Psoas muscle (tissue), 8 donors: Measurements from ENCODE around the gene MAP4K4. TPM values are rescaled to one million over a fixed set of nuclear protein-coding genes. Genes with fewer than 3 reads are reported as not detected.

ENCODE experiments used
- ATAC-seq, 4 donors: fragments of 200-7000 bp; cut with Tn5 transposase; one replicate each; pipeline ENCODE4 v1.9.1; 2020; ENCODE audit warnings: moderate library complexity in 3 of 4, mild to moderate bottlenecking in 2 of 4
- DNase-seq, 2 donors: peaks; one replicate each; pipeline ENCODE4 v3.0.0-alpha.2; 2020
- H3K27ac ChIP-seq: fragments of 200-600 bp; one replicate; pipeline ENCODE4 v1.8.0; 2022
- H3K27me3 ChIP-seq, 3 donors: fragments of 200-600 bp in 1 of 3; one replicate each; pipeline versions ENCODE4 v1.6.1 to v1.8.0; 2013 to 2022; ENCODE audit warnings: low read length in 2 of 3, mild to moderate bottlenecking in 2 of 3, moderate library complexity in 1 of 3; ENCODE audit not compliant: insufficient read depth in 3 of 3
- H3K36me3 ChIP-seq, 2 donors: fragments of 200-600 bp in 1 of 2; one replicate each; pipeline versions ENCODE4 v1.6.1 to v1.8.0; 2013 to 2022; ENCODE audit warnings: low read depth in 1 of 2, mild to moderate bottlenecking in 1 of 2, moderate library complexity in 1 of 2; ENCODE audit not compliant: insufficient read depth in 1 of 2
- H3K4me1 ChIP-seq: fragments of 200-600 bp; one replicate; pipeline ENCODE4 v1.8.0; 2022
- H3K4me3 ChIP-seq: fragments of 200-600 bp; one replicate; pipeline ENCODE4 v1.8.0; 2022; ENCODE audit warnings: mild to moderate bottlenecking
- H3K9me3 ChIP-seq: fragments of 200-600 bp; one replicate; pipeline ENCODE4 v1.8.0; 2022
- WGBS, 3 donors: extraction: QIAGEN DNeasy Blood & Tissue Kit; methylation state at CpG; one replicate each; pipeline versions ENCODE4 v1.1.6 to v1.1.7; 2013; 5-methylcytosine and 5-hydroxymethylcytosine counted together
- intact Hi-C, 2 donors: fragments of 100-400 bp; cut with DNase I; formaldehyde crosslinking; loops; one replicate each; pipeline versions ENCODE4 v1.11.0 to v1.14.2; 2022
- polyA plus RNA-seq, 3 donors: library from polyadenylated mRNA; stranded (reverse); fragments of 200-250 nt; gene quantifications; one replicate each; pipeline ENCODE4 v1.2.3, GENCODE V29; 2013
- total RNA-seq, 4 donors: library from RNA; stranded (reverse); fragmentation: NEBNext Ultra II Directional in 2 of 4; extraction: Animal tissue kit (Norgen Biotek cat#: 25700) in 2 of 4; gene quantifications; one replicate each; pipeline versions ENCODE4 v1.2.1 to v1.2.4, GENCODE V29; 2021 to 2023
- TF ChIP-seq, protein P1 (sequence below): fragments of 200-600 bp; IDR thresholded peaks from one replicate; pipeline ENCODE4 v1.8.0; 2022; ENCODE audit warnings: antibody characterized with exemption
- donor health status: healthy with polysubstance abuse.
- donor health status: DM: no; HTN: no; CAD: no; lungs with moderate emphysema.
- donor health status: Bipolar disorder and iron deficiency.
- donor health status: healthy.
- donor health status: DM: yes; HTN: yes; CAD: no.
- donor health status: DM: no; HTN: no; CAD: no.
- donor health status: DM: no; HTN: no; CAD: no.
- donor health status: DM: yes; HTN: yes; CAD: no.

The MAP4K4 gene
- total and polyA plus RNA-seq, 7 donors: 20.1 to 99.9 (median 80.4) TPM

DNA sequence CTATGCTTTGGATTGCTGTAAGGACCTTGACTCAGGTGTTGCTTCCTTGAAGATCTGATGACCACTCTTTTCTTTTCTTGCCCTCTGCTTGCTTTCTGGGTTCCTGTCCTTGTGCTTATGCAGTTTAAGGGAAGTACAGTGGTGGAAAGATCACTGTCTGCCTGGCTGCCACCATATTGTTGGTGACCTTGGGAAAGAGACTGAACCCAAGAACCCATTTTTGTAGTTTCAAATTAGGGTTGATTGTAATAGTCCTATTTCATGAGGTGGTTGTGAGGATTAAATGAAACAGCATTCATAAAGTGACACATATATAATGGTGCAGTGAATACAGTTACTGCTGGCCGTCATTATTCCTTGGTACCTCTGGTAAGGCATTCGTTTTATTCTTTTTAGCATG, 41.1 kb downstream of the MAP4K4 start:
- no peak for DNase-seq
- intact Hi-C loops: loop anchor here in 1 of 2 donors (5.0 kb wide), 1 partner anchor 41 kb away; the partner anchor contains the start of gene MAP4K4
- TF ChIP-seq, protein P1, sequence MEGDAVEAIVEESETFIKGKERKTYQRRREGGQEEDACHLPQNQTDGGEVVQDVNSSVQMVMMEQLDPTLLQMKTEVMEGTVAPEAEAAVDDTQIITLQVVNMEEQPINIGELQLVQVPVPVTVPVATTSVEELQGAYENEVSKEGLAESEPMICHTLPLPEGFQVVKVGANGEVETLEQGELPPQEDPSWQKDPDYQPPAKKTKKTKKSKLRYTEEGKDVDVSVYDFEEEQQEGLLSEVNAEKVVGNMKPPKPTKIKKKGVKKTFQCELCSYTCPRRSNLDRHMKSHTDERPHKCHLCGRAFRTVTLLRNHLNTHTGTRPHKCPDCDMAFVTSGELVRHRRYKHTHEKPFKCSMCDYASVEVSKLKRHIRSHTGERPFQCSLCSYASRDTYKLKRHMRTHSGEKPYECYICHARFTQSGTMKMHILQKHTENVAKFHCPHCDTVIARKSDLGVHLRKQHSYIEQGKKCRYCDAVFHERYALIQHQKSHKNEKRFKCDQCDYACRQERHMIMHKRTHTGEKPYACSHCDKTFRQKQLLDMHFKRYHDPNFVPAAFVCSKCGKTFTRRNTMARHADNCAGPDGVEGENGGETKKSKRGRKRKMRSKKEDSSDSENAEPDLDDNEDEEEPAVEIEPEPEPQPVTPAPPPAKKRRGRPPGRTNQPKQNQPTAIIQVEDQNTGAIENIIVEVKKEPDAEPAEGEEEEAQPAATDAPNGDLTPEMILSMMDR: no peak
- Histone ChIP-seq H3K36me3 (no peaks in the 10 kb centered on the region), H3K4me3 (no peak overlapping the region), H3K4me1 (peaks cover 84% of the 10 kb centered on the region), H3K27ac (peak overlapping the region; percentile 85), H3K9me3 (no peaks in the 10 kb centered on the region), H3K27me3 (no peaks in the 10 kb centered on the region)
- ATAC-seq: no peak
- WGBS, 3 donors: 87 to 94% (median 90%) methylated on average over 2 of the region's 2 CpGs

DNA sequence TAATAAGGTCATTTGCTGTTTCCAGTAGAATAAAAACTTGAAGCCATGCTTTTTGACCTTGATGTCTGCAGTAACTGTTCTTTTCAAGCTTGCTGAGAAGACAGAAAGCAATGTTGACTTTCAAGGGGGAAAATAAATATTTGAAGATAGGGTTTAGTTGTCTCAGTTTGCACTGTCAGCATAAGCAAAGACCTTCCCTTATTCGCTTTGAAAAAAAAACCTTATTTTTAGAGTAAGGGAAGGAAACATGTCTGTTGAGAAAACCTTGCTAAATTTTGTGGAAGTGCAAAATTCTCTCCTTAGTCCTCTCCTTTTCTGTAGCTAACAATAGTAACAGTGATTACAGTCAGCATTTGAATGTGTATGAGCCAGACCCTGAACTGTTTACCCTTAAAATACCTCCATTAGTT, 43.1 kb downstream of the MAP4K4 start:
- H3K27ac ChIP-seq: no peak overlapping the region
- H3K36me3 ChIP-seq: no peaks in the 10 kb centered on the region
- no peaks in the 10 kb centered on the region for H3K27me3 ChIP-seq
- H3K9me3 ChIP-seq: no peaks in the 10 kb centered on the region
- intact Hi-C loops: no loop called here
- ATAC-seq (no peak), DNase-seq (no peak)
- peaks cover 74% of the 10 kb centered on the region for H3K4me1 ChIP-seq
- 74 to 93% (median 81%) methylated on average over 1 of the region's 1 CpG for WGBS, 3 donors
- no peak overlapping the region for H3K4me3 ChIP-seq
- TF ChIP-seq, protein P1: no peak

DNA sequence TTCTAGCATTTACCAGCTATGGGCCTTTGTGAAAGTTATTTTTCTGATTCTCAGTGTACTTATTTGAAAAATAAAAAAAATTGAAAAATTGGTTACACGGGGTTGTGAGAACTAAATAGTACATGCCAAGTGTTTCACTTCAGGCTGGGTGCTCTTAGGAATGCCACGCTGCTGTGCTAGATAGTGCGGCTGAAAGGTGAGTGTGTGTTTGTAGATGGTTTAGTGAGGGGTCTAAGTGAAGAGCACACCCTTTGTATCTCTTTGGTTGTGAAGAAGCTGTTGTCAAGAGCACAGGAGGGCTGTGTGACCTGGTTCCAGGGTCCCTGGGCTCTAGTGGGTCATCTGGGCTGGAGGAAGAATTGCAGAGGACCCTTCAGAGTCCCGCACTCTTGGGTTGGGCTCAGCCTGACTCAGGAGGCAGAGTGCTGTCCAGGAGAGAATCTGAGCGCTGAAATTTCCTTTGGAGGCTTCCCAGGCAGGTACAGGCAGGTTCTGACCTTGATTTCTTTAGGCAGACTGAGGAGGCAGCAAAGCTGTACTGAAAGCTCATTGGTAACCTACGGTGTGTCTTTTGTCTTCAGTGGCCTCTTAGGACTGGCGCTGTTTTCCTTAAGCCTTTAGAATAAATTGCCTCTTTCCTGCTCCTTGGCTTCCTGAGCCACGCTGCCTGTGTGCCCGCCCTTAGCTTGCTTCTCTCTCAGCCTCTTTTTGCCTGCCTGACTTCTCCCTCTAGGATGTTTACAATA, 44.4 kb downstream of the MAP4K4 start:
- DNase-seq (no peak), ATAC-seq (no peak)
- Histone ChIP-seq H3K9me3 (no peaks in the 10 kb centered on the region), H3K27me3 (no peaks in the 10 kb centered on the region), H3K36me3 (no peaks in the 10 kb centered on the region), H3K27ac (peak overlapping the region; percentile 5), H3K4me3 (no peak overlapping the region), H3K4me1 (peaks cover 74% of the 10 kb centered on the region)
- 63 to 67% (median 63%) methylated on average over 9 of the region's 9 CpGs for WGBS, 3 donors
- TF ChIP-seq, protein P1: no peak
- intact Hi-C loops: no loop called here

DNA sequence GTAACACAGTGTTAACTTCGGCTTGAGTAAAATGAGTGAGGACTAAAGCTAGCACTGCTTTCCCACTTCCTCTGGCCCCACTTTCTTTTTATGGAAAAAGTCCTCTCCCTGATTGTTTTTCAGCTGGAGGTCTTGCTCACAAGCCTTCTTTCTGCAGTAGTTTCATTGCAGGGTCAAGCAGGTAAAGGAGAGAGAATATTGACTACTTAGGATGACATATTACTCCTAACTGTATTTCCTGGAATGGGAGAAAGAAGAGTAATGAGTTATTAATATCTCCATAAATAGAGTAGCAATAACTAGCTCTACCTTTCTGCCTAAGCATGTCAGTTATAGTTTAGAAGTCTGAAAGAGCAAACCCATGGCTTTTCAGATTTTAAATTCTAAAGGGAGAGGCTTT, 45.0 kb downstream of the MAP4K4 start:
- H3K36me3 ChIP-seq: no peaks in the 10 kb centered on the region
- H3K27ac ChIP-seq: peak overlapping the region; percentile 5
- H3K27me3 ChIP-seq: no peaks in the 10 kb centered on the region
- peaks cover 71% of the 10 kb centered on the region for H3K4me1 ChIP-seq
- ATAC-seq: no peak
- DNase-seq: no peak
- H3K4me3 ChIP-seq: no peak overlapping the region
- TF ChIP-seq, protein P1: no peak
- 36 to 43% (median 42%) methylated on average over 1 of the region's 1 CpG for WGBS, 3 donors
- intact Hi-C loops: no loop called here
- no peaks in the 10 kb centered on the region for H3K9me3 ChIP-seq

DNA sequence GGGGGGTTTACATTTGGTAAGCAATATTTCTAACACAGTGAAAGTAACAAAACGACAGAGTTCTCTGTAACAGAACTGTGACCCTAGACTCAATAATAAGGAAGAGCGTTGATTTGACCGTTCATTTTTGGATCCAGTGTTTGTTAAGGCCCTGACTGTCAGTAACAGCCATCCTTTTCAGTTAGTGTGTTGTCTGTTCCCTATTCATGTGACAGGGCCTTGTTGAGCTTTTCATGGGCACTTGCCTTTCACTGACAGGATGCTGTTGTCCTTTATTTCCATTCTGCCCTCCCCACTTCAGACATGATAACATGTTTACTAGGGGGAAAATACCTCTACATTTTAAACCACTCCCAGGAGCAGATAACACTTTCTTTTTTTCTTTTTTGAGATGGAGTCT, 45.8 kb downstream of the MAP4K4 start:
- intact Hi-C loops: no loop called here
- no peaks in the 10 kb centered on the region for H3K27me3 ChIP-seq
- 83 to 87% (median 86%) methylated on average over 3 of the region's 3 CpGs for WGBS, 3 donors
- no peak for DNase-seq
- no peak overlapping the region for H3K4me3 ChIP-seq
- no peaks in the 10 kb centered on the region for H3K36me3 ChIP-seq
- TF ChIP-seq, protein P1: no peak
- H3K27ac ChIP-seq: peak overlapping the region; percentile 5
- no peak for ATAC-seq
- no peaks in the 10 kb centered on the region for H3K9me3 ChIP-seq
- peaks cover 72% of the 10 kb centered on the region for H3K4me1 ChIP-seq
